MCF 10A (cell line): ENCODE results near the gene POLA1. TPM values are rescaled to one million over a fixed set of nuclear protein-coding genes. Genes with fewer than 3 reads are reported as not detected.

ENCODE experiments used
- BruUV-seq: library from RNA; stranded (reverse); fragments of 400-500 nt; replicated peaks from 2 replicates; lab custom pipeline; 2021; lab: Mats Ljungman, UMichigan
- CTCF ChIA-PET: fragments of 300-600 bp; sonication (Branson Sonifier 250); formaldehyde crosslinking; extraction: SDS; loops from one replicate; lab custom pipeline; 2021; ENCODE audit warnings: antibody characterized with exemption, inconsistent platforms; lab: Yijun Ruan, JAX
- POLR2A ChIA-PET: fragments of 300-600, 350-650 bp; sonication (Branson Sonifier 250); formaldehyde crosslinking; extraction: SDS; loops from one replicate; lab custom pipeline; 2020; ENCODE audit warnings: antibody characterized with exemption, inconsistent platforms; lab: Yijun Ruan, JAX
- DNase-seq: peaks from one replicate; pipeline ENCODE4 v3.0.0-alpha.2; 2018; ENCODE audit not compliant: unreplicated experiment
- H3K27ac Mint-ChIP-seq: one replicate; pipeline ENCODE4 v1.8.0; 2022; ENCODE audit warnings: mild to moderate bottlenecking, low read depth, mixed read lengths; ENCODE audit not compliant: unreplicated experiment
- H3K27me3 Mint-ChIP-seq: one replicate; pipeline ENCODE4 v1.8.0; 2022; ENCODE audit warnings: mixed read lengths; ENCODE audit not compliant: insufficient read depth, unreplicated experiment
- H3K36me3 Mint-ChIP-seq: one replicate; pipeline ENCODE4 v1.8.0; 2022; ENCODE audit warnings: mild to moderate bottlenecking, moderate library complexity, mixed read lengths; ENCODE audit not compliant: insufficient read depth, unreplicated experiment
- H3K4me1 Mint-ChIP-seq: one replicate; pipeline ENCODE4 v1.8.0; 2022; ENCODE audit warnings: mixed read lengths; ENCODE audit not compliant: insufficient read depth, unreplicated experiment
- H3K4me3 Mint-ChIP-seq: one replicate; pipeline ENCODE4 v1.8.0; 2022; ENCODE audit warnings: mild to moderate bottlenecking, moderate library complexity, mixed read lengths; ENCODE audit not compliant: unreplicated experiment
- H3K9me3 Mint-ChIP-seq: one replicate; pipeline ENCODE4 v1.8.0; 2022; ENCODE audit warnings: mixed read lengths; ENCODE audit not compliant: unreplicated experiment
- CTCF ChIP-seq: fragments of 200-600 bp; IDR thresholded peaks from one replicate; pipeline ENCODE4 v1.8.0; 2022; ENCODE audit warnings: antibody characterized with exemption, mild to moderate bottlenecking; ENCODE audit not compliant: unreplicated experiment
- intact Hi-C: fragments of 100-400 bp; cut with micrococcal nuclease; formaldehyde crosslinking; loops from 2 replicates; pipeline ENCODE4 v1.14.1; 2022
- total RNA-seq: library from RNA; stranded (reverse); gene quantifications from 2 replicates; pipeline ENCODE4 v1.2.3, GENCODE V29; 2022

POLA1 gene
- total RNA-seq, 1 experiment from 2014 or later = 9.8 TPM

- intact Hi-C loops = no loop called here
- no peak overlapping the region for H3K27ac Mint-ChIP-seq
- DNase-seq = no peak
Measured at GRCh38 chrX:25004040-25004439, 310.3 kb downstream of the POLA1 start.

GRCh38 chrX:25004485-25005032 is 310.8 kb downstream of the POLA1 start:
- no peak for DNase-seq
- Mint-ChIP-seq H3K27ac (no peak overlapping the region), H3K36me3 (no peaks in the 10 kb centered on the region), H3K27me3 (peaks cover 2% of the 10 kb centered on the region), H3K9me3 (peaks cover 5% of the 10 kb centered on the region), H3K4me1 (no peaks in the 10 kb centered on the region), H3K4me3 (no peak overlapping the region)
- intact Hi-C loops = no loop called here
- TF ChIP-seq CTCF = no peak
- no TSS peak for BruUV-seq
- CTCF ChIA-PET = no interaction called here
- POLR2A ChIA-PET = no interaction called here

More at GRCh38 chrX:25004040-25004439, 310.3 kb downstream of the POLA1 start:
- ChIA-PET CTCF (interaction anchor here (0.6 kb wide), 1 partner anchor 170 kb away, joined by 5 read pairs; no protein-coding TSS in a partner anchor), POLR2A (no interaction called here)
- H3K36me3 Mint-ChIP-seq = no peaks in the 10 kb centered on the region
- H3K4me1 Mint-ChIP-seq = no peaks in the 10 kb centered on the region
- H3K9me3 Mint-ChIP-seq = peaks cover 5% of the 10 kb centered on the region
- no TSS peak for BruUV-seq
- TF ChIP-seq CTCF = no peak
- peaks cover 7% of the 10 kb centered on the region for H3K27me3 Mint-ChIP-seq
- no peak overlapping the region for H3K4me3 Mint-ChIP-seq

- intact Hi-C loops = no loop called here
- ChIA-PET POLR2A (no interaction called here), CTCF (no interaction called here)
- Mint-ChIP-seq H3K27me3 (no peaks in the 10 kb centered on the region), H3K36me3 (no peaks in the 10 kb centered on the region), H3K4me3 (no peak overlapping the region), H3K27ac (no peak overlapping the region), H3K9me3 (peaks cover 5% of the 10 kb centered on the region), H3K4me1 (no peaks in the 10 kb centered on the region)
- no TSS peak for BruUV-seq
- no peak for TF ChIP-seq CTCF
- DNase-seq = no peak
Measured at GRCh38 chrX:25005034-25005381, 311.3 kb downstream of the POLA1 start.

- BruUV-seq = no TSS peak
- CTCF ChIA-PET = no interaction called here
- H3K4me1 Mint-ChIP-seq = no peaks in the 10 kb centered on the region
- no peaks in the 10 kb centered on the region for H3K36me3 Mint-ChIP-seq
- no peak overlapping the region for H3K4me3 Mint-ChIP-seq
- intact Hi-C loops = no loop called here
- no peaks in the 10 kb centered on the region for H3K27me3 Mint-ChIP-seq
- TF ChIP-seq CTCF = no peak
- no peak for DNase-seq
- no peak overlapping the region for H3K27ac Mint-ChIP-seq
- POLR2A ChIA-PET = no interaction called here
- peaks cover 5% of the 10 kb centered on the region for H3K9me3 Mint-ChIP-seq
Measured at GRCh38 chrX:25005382-25006185, 311.9 kb downstream of the POLA1 start.
